Peyer's patch (tissue), 4 donors: ENCODE data around the gene EXOC1L.

ENCODE experiments used
- POLR2A ChIP-seq, 2 donors: fragments of 450-650 bp; IDR thresholded peaks; one replicate each; pipeline ENCODE4 v1.5.1; 2017; ENCODE audit warnings: antibody characterized with exemption in 2 of 2, mild to moderate bottlenecking in 2 of 2, moderate library complexity in 2 of 2
- TF ChIP-seq, protein P1 (sequence below), 6 experiments: fragments of 450-650 bp in 4 of 6; fragments of 200-600 bp in 2 of 6; sonication (generic) in 1 of 6; IDR thresholded peaks; one replicate each; pipeline ENCODE4 v1.5.1; 2017 to 2019; ENCODE audit warnings: antibody characterized with exemption in 6 of 6, mild to moderate bottlenecking in 3 of 6, moderate library complexity in 1 of 6

DNA sequence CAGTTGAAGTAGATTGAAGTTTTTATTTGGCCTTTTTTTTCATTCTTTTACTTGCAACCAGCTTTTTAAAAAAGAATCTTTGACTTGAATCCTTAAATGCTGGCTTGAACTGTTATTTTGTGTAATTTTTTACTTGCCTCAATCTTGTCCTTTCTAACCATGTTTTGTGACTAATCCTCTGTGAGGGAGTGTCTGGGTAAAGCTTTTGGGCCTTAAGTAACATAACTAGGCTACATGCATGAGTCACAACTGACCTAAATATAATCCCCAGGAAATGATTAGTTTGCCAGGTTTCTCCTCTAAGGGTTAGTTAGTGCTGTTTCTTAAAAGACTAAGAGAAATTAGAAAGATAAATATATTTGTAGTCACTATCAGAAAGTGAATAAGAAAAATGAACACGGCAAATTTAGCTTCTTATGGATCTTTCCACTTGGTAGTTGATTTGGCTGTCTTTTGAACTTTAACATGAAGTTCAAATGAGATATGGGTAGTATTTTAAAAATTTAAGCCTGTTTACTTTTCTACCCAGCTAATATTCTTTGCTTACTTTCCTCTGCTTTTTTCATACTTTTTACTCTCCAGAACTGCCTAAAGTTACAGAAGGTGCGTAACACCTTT, 46.8 kb downstream of the EXOC1L start:
- TF ChIP-seq, protein P1, sequence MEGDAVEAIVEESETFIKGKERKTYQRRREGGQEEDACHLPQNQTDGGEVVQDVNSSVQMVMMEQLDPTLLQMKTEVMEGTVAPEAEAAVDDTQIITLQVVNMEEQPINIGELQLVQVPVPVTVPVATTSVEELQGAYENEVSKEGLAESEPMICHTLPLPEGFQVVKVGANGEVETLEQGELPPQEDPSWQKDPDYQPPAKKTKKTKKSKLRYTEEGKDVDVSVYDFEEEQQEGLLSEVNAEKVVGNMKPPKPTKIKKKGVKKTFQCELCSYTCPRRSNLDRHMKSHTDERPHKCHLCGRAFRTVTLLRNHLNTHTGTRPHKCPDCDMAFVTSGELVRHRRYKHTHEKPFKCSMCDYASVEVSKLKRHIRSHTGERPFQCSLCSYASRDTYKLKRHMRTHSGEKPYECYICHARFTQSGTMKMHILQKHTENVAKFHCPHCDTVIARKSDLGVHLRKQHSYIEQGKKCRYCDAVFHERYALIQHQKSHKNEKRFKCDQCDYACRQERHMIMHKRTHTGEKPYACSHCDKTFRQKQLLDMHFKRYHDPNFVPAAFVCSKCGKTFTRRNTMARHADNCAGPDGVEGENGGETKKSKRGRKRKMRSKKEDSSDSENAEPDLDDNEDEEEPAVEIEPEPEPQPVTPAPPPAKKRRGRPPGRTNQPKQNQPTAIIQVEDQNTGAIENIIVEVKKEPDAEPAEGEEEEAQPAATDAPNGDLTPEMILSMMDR (IDR thresholded peaks at IDR 0.05) = no peak
- no peak for TF ChIP-seq POLR2A (IDR thresholded peaks at IDR 0.05)
